Natural killer cell (primary cell): ENCODE results near the gene PITX2. TPM values are rescaled to one million over a fixed set of nuclear protein-coding genes. Genes with fewer than 3 reads are reported as not detected.

Experiments used
- ATAC-seq, 3 donors: fragments of 150-1000 bp in 2 of 3; fragments of 200-7000 bp in 1 of 3; cut with Tn5 transposase; 1 replicate in 1 of 3; 2 replicates in 2 of 3; pipeline ENCODE4 v1.10.0; 2021; ENCODE audit warnings: mild to moderate bottlenecking in 2 of 3, moderate library complexity in 2 of 3
- DNase-seq, 2 donors: peaks; one replicate each; pipeline versions ENCODE4 v3.0.0 to v3.0.0-alpha.2; 2013 to 2021; ENCODE audit warnings: mixed read lengths in 1 of 2
- H3K27ac ChIP-seq: one replicate; pipeline ENCODE4 v1.5.1; 2013; ENCODE audit warnings: mild to moderate bottlenecking, low read length
- H3K27me3 ChIP-seq: one replicate; pipeline ENCODE4 v1.6.1; 2013; ENCODE audit warnings: low read length; ENCODE audit not compliant: control insufficient read depth, insufficient read depth
- H3K36me3 ChIP-seq: one replicate; pipeline ENCODE4 v1.6.1; 2013; ENCODE audit warnings: low read length; ENCODE audit not compliant: control insufficient read depth, insufficient read depth
- H3K4me1 ChIP-seq: one replicate; pipeline ENCODE4 v1.6.1; 2013; ENCODE audit warnings: low read length; ENCODE audit not compliant: control insufficient read depth, insufficient read depth
- H3K4me3 ChIP-seq: one replicate; pipeline ENCODE4 v1.5.1; 2013; ENCODE audit warnings: low read length
- H3K9me3 ChIP-seq: one replicate; pipeline ENCODE4 v1.6.1; 2013; ENCODE audit warnings: low read length; ENCODE audit not compliant: control insufficient read depth, insufficient read depth
- H3K27ac Mint-ChIP-seq, 2 donors: one replicate each; pipeline ENCODE4 v1.8.0; 2022; ENCODE audit warnings: mild to moderate bottlenecking in 2 of 2, mixed read lengths in 2 of 2, moderate library complexity in 1 of 2
- H3K27me3 Mint-ChIP-seq, 2 donors: one replicate each; pipeline ENCODE4 v1.8.0; 2022; ENCODE audit warnings: low read depth in 2 of 2, mixed read lengths in 2 of 2
- H3K36me3 Mint-ChIP-seq: one replicate; pipeline ENCODE4 v1.8.0; 2022; ENCODE audit warnings: mixed read lengths
- H3K4me1 Mint-ChIP-seq, 2 donors: one replicate each; pipeline ENCODE4 v1.8.0; 2022; ENCODE audit warnings: mixed read lengths in 2 of 2
- H3K4me3 Mint-ChIP-seq: one replicate; pipeline ENCODE4 v1.8.0; 2022; ENCODE audit warnings: mild to moderate bottlenecking, moderate library complexity, mixed read lengths
- H3K9me3 Mint-ChIP-seq, 2 donors: one replicate each; pipeline ENCODE4 v1.8.0; 2022; ENCODE audit warnings: mixed read lengths in 2 of 2
- CTCF ChIP-seq: fragments of 200-600 bp; IDR thresholded peaks from one replicate; pipeline ENCODE4 v1.8.0; 2022; ENCODE audit warnings: antibody characterized with exemption
- WGBS: methylation state at CpG from one replicate; pipeline ENCODE4 v1.1.7; 2013; ENCODE audit warnings: missing lambda C conversion rate; ENCODE audit not compliant: insufficient coverage; 5-methylcytosine and 5-hydroxymethylcytosine counted together
- intact Hi-C: fragments of 100-400 bp; cut with micrococcal nuclease; formaldehyde crosslinking; loops from one replicate; pipeline ENCODE4 v1.14.2; 2022
- total RNA-seq, 4 donors: library from RNA; stranded (reverse); fragments of 120-200 nt in 1 of 4; gene quantifications; one replicate each; pipeline versions ENCODE4 v1.2.3 to v1.2.4, GENCODE V29; 2013 to 2022

The PITX2 gene
- total RNA-seq, 3 donors from 2014 or later (not counting 1 experiment from before 2014, with no cell fraction given), result not detected

DNA sequence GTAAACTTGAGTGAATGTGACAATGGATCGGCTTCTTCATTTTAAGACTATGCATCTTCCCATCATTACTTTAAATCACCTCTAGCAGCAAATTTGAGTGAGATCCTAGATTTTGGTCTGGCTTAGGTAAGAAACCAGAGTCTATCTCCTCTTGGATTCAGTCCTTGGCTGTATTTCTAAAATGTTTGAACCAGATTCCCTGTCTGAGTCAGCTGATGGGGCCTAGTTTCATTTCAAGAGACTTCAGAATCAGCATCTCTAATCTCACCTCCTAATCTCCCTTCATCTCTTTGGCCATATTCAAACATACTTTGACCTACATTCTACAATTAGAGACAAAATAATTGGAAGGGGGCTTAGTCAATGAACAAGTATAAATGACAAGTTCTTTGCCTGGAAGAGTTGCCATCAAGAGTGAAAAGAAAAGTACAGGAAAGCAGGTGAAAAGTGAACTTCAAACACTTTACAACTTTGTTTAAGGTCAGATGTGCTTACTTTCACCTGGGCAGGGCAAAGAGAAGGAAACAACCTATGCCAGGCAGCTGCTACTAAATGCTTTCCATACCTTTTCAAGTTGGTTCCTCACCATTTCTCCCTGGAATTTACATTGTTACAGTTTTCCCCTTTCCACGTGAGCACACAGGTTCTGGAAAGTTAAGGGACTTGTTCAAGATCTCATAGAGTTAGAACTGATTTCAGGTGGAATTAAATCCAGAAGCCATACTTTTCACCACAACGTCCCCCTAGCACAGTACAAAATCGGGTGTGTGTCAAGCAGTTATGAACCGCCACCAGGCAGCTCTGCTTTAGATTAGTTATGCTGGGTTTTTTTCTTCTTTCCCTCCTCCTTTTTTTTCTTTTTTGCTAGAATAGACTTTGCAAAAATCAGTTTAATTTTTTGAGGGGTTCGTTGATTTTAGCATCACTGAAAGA lies 30.7 kb upstream of the PITX2 start:
- Mint-ChIP-seq H3K4me3 (no peak overlapping the region), H3K4me1 (no peaks in the 10 kb centered on the region), H3K27ac (no peak overlapping the region), H3K9me3 (peaks cover 0 to 2% of the 10 kb centered on the region in 2 donors), H3K36me3 (no peaks in the 10 kb centered on the region), H3K27me3 (peaks cover 0 to 3% of the 10 kb centered on the region in 2 donors)
- Histone ChIP-seq H3K27me3 (no peaks in the 10 kb centered on the region), H3K4me1 (no peaks in the 10 kb centered on the region), H3K4me3 (no peak overlapping the region), H3K9me3 (no peaks in the 10 kb centered on the region), H3K36me3 (no peaks in the 10 kb centered on the region), H3K27ac (no peak overlapping the region)
- ATAC-seq (no peak), DNase-seq (no peak)
- intact Hi-C loops, result no loop called here
- 84% methylated on average over 2 of the region's 6 CpGs for WGBS
- no peak for TF ChIP-seq CTCF

DNA sequence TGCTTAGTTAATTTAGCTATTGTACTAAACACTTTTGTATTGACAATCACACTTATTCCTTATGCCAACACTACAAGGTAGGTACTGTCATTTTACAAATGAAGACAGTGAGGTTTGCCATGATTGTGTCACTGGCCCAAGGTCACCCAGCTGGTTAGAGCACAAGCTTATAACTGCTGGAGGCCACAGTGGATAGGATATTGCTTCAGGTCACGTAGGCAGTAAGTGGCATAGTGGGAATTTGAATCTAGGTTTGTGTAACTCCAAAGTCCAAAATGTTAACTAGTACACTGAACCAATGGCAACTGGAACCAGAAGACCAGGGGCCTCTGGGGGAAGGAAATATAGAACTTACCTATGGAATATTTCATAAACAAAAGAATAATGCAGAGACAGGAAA lies 21.1 kb upstream of the PITX2 start:
- ATAC-seq (no peak), DNase-seq (no peak)
- H3K27me3 ChIP-seq, result peaks cover 23% of the 10 kb centered on the region
- no peak overlapping the region for H3K27ac ChIP-seq
- peaks cover 35 to 47% of the 10 kb centered on the region in 2 donors for H3K27me3 Mint-ChIP-seq
- no peaks in the 10 kb centered on the region for H3K4me1 Mint-ChIP-seq
- H3K9me3 ChIP-seq, result no peaks in the 10 kb centered on the region
- no peaks in the 10 kb centered on the region for H3K36me3 ChIP-seq
- H3K27ac Mint-ChIP-seq, result no peak overlapping the region
- intact Hi-C loops, result no loop called here
- no peak overlapping the region for H3K4me3 Mint-ChIP-seq
- H3K9me3 Mint-ChIP-seq, result peaks cover 3 to 5% of the 10 kb centered on the region in 2 donors
- H3K4me3 ChIP-seq, result no peak overlapping the region
- H3K4me1 ChIP-seq, result no peaks in the 10 kb centered on the region
- TF ChIP-seq CTCF, result no peak
- H3K36me3 Mint-ChIP-seq, result peaks cover 11% of the 10 kb centered on the region
- WGBS, result 50% methylated on average over 1 of the region's 1 CpG

- Histone ChIP-seq H3K36me3 (no peaks in the 10 kb centered on the region), H3K4me3 (no peak overlapping the region), H3K4me1 (no peaks in the 10 kb centered on the region), H3K27ac (no peak overlapping the region), H3K9me3 (no peaks in the 10 kb centered on the region), H3K27me3 (peaks cover 32% of the 10 kb centered on the region)
- Mint-ChIP-seq H3K4me1 (no peaks in the 10 kb centered on the region), H3K27me3 (peaks cover 44 to 56% of the 10 kb centered on the region in 2 donors), H3K4me3 (no peak overlapping the region), H3K9me3 (peaks cover 3 to 5% of the 10 kb centered on the region in 2 donors), H3K27ac (no peak overlapping the region), H3K36me3 (peaks cover 11% of the 10 kb centered on the region)
- no peak for DNase-seq
- WGBS, result 67% methylated on average over 1 of the region's 1 CpG
- TF ChIP-seq CTCF, result no peak
- ATAC-seq, result no peak
- intact Hi-C loops, result no loop called here
Measured at GRCh38 chr4:110643096-110643495, 20.2 kb upstream of the PITX2 start.
